Measurements from ENCODE around the gene PPP6R2. TPM values are rescaled to one million over a fixed set of nuclear protein-coding genes. Genes with fewer than 3 reads are reported as not detected.

PPP6R2 gene
- total RNA-seq, 1 donor from 2014 or later, result 55.5 TPM

DNA sequence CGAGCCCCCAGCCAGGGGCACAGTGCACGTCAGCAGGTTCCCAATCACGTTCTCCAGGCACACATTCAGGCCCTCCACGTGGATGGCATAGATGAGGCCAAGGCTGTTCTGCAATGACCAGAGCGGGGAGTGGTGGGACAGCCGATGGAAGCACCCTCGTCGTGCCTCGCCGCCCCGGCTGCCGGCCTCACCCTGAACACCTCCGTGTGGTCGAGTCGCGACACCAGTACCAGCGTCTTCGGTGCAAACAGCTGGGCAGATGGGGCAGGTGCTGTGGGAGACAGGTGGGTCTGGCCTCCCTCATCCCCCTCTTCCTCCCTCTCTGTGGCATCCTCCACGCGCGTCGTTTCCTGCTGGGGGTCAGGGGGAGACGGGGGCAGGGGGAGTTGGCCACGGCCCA, 124.2 kb downstream of the PPP6R2 start:
- H3K4me1 ChIP-seq, result peaks cover 4 to 22% of the 10 kb centered on the region in 2 donors
- TF ChIP-seq, protein P1, sequence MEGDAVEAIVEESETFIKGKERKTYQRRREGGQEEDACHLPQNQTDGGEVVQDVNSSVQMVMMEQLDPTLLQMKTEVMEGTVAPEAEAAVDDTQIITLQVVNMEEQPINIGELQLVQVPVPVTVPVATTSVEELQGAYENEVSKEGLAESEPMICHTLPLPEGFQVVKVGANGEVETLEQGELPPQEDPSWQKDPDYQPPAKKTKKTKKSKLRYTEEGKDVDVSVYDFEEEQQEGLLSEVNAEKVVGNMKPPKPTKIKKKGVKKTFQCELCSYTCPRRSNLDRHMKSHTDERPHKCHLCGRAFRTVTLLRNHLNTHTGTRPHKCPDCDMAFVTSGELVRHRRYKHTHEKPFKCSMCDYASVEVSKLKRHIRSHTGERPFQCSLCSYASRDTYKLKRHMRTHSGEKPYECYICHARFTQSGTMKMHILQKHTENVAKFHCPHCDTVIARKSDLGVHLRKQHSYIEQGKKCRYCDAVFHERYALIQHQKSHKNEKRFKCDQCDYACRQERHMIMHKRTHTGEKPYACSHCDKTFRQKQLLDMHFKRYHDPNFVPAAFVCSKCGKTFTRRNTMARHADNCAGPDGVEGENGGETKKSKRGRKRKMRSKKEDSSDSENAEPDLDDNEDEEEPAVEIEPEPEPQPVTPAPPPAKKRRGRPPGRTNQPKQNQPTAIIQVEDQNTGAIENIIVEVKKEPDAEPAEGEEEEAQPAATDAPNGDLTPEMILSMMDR (IDR thresholded peaks at IDR 0.05), result no peak
- no peak for DNase-seq (ENCODE audit: low spot score in 2 of 2)
- intact Hi-C loops (cut with DNase I), result no loop called here
- no peaks in the 10 kb centered on the region for H3K27me3 ChIP-seq
- H3K4me3 ChIP-seq, result no peak overlapping the region
- H3K36me3 ChIP-seq, result peaks cover 58% of the 10 kb centered on the region in 2 donors
- H3K9me3 ChIP-seq, result no peaks in the 10 kb centered on the region
- no peak overlapping the region for H3K27ac ChIP-seq

DNA sequence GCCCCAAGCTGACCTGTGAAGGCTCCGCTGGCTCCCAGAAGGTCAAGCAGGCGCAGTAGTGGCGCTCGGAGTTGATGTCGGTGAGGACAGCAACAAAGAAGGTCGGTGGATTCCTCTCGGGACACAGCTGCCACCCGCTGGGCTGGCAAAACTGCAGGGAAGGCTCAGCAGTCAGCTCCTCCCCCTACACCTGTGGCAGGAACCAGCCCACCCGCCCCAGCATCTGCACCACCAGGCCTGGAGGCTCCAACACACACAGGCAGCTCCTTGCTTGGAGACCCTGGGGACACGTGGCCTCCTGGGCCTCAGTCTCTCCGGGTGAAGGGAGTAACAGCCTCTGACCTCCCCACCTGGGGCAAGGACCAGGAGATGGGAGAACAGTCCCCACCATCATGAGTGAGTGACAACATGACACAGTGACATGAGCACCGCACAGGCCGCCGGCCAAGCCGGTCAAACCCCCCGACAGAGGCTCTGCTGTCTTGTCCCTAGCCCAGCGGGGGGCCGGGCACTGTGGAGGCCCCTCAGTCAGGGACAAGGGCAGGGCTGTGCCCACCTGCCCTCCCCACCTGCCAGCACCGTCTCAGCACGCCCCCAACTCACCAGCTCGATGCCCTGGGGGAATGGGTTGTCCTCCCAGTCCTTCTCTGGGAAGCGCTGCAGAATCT, 124.8 kb downstream of the PPP6R2 start:
- intact Hi-C loops (cut with DNase I), result no loop called here
- H3K4me1 ChIP-seq, result peaks cover 8 to 28% of the 10 kb centered on the region in 2 donors
- TF ChIP-seq, protein P1 (IDR thresholded peaks at IDR 0.05), result no peak
- no peaks in the 10 kb centered on the region for H3K27me3 ChIP-seq
- H3K27ac ChIP-seq, result no peak overlapping the region
- peaks cover 52 to 53% of the 10 kb centered on the region in 2 donors for H3K36me3 ChIP-seq
- DNase-seq (ENCODE audit: low spot score in 2 of 2), result no peak
- H3K4me3 ChIP-seq, result no peak overlapping the region
- H3K9me3 ChIP-seq, result no peaks in the 10 kb centered on the region

DNA sequence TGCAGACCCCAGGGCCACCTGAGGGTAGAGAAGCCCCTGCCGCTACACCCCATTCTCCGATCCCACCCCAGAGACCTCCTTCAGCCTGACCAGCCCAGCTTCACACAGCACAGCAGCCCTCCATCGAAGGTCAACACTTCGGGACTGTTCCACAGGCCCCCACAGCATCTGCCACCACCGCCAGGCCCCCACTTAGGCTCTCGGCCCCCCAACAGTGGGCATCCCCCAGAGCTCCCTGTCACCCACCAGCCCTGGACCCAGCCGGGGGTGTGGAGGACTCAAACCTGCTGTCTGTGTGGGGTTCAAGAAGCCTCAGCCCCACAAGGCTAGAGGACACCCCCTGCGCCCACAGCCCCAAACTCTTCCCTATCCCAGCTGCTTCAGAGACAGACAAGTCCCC, 125.5 kb downstream of the PPP6R2 start:
- H3K4me1 ChIP-seq, result peaks cover 15 to 35% of the 10 kb centered on the region in 2 donors

DNA sequence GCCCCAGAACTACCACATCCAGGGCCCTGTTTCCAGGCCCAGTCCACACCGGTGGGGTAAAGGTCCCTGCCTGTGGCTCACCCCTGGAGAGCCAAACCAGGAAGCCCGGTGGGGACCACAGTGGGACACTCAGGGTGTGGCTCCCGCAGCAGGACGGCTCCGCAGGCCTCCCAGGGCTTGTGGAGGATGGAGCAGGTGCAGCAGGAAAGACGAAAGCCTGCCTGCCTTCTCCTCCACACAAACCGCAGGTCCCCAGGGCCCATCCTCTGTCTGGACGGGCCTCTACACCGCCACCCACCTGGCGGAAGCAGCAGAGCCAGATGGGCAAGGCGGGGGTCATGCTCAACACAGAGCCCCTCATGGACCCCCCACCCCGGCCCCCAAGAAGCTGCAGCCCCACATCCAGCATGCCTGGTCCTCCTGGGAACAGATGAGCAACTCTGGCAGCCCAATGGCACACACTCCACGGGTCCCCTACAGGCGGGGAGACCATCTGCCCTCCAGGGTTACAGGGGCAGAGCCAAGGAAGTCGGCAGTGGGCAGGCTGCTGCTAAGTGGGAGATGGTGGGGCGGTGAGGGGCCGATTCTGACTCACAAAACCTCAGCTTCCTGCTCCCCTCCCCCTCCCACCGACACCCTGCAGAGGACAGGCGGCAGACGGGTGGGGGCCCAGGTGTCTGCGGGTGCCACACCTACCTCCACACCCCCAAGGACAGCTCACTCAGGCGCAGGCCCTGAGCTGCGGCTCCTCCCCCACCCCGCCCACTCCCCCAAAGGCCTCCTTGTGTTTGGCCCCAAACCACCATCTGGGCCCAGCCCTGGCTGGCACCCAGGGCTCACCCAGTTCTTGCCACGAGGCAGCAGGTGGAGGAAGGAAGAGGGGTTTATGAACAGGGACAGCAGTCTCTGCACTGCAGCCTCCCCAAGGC, 126.5 kb downstream of the PPP6R2 start:
- intact Hi-C loops (cut with DNase I), result no loop called here
- Histone ChIP-seq H3K9me3 (no peaks in the 10 kb centered on the region), H3K4me1 (peaks cover 21 to 38% of the 10 kb centered on the region in 2 donors), H3K27me3 (no peaks in the 10 kb centered on the region), H3K36me3 (peaks cover 35% of the 10 kb centered on the region in 2 donors), H3K27ac (no peak overlapping the region), H3K4me3 (no peak overlapping the region)
- peak; percentile 62 to 85 for DNase-seq (ENCODE audit: low spot score in 2 of 2)
- TF ChIP-seq, protein P1 (IDR thresholded peaks at IDR 0.05), result no peak

More for the DNA sequence above, 125.5 kb downstream of the PPP6R2 start:
- no peaks in the 10 kb centered on the region for H3K9me3 ChIP-seq
- no peaks in the 10 kb centered on the region for H3K27me3 ChIP-seq
- H3K4me3 ChIP-seq, result no peak overlapping the region
- intact Hi-C loops (cut with DNase I), result no loop called here
- no peak for DNase-seq (ENCODE audit: low spot score in 2 of 2)
- TF ChIP-seq, protein P1 (IDR thresholded peaks at IDR 0.05), result no peak
- H3K36me3 ChIP-seq, result peaks cover 45 to 46% of the 10 kb centered on the region in 2 donors
- H3K27ac ChIP-seq, result no peak overlapping the region

DNA sequence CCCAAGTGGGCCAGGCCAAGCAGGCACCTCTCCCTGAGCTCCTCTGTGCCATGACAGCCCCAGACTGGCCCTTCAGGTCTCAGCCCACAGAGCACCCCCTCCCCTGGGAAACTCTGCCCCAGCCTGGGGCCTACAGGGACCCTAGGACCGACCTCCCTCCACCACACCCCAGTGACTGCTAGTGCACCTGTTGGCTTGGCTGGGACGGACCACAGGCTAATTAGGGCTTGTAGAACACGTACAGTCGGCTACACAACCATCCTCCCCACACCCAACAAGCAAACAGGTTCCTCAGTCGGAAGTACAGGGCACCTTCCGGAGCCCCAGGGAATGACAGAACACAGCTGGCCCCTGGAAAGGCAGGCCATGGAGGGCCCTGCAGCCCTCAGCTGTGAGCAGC, 127.4 kb downstream of the PPP6R2 start:
- H3K27ac ChIP-seq, result no peak overlapping the region
- H3K4me1 ChIP-seq, result peaks cover 25 to 42% of the 10 kb centered on the region in 2 donors
- no peak for DNase-seq (ENCODE audit: low spot score in 2 of 2)

More for the DNA sequence above, 127.4 kb downstream of the PPP6R2 start:
- Histone ChIP-seq H3K27me3 (no peaks in the 10 kb centered on the region), H3K36me3 (peaks cover 26 to 27% of the 10 kb centered on the region in 2 donors), H3K4me3 (no peak overlapping the region), H3K9me3 (no peaks in the 10 kb centered on the region)
- intact Hi-C loops (cut with DNase I), result no loop called here
- TF ChIP-seq, protein P1 (IDR thresholded peaks at IDR 0.05), result no peak

All from ascending aorta (tissue), 2 donors.